Hepatocyte (in vitro differentiated cells): ENCODE data around the gene LRRC49.

Experiments
- EZH2 ChIP-seq: fragments of 200-600 bp; sonication (generic); IDR thresholded peaks from 2 replicates; pipeline ENCODE4 v1.6.1; 2016; ENCODE audit warnings: antibody characterized with exemption, mild to moderate bottlenecking, borderline replicate concordance
- EZH2phosphoT487 ChIP-seq: fragments of 200-600 bp; sonication (generic); IDR thresholded peaks from one replicate; pipeline ENCODE4 v1.6.1; 2018; ENCODE audit warnings: antibody characterized with exemption, mild to moderate bottlenecking, low read depth, moderate library complexity; ENCODE audit not compliant: unreplicated experiment, severe bottlenecking
- TF ChIP-seq, protein P1 (sequence below): fragments of 200-600 bp; sonication (generic); IDR thresholded peaks from 2 replicates; pipeline ENCODE4 v1.5.1; 2016; ENCODE audit warnings: antibody characterized with exemption, mild to moderate bottlenecking; ENCODE audit not compliant: poor library complexity

- TF ChIP-seq, protein P1, sequence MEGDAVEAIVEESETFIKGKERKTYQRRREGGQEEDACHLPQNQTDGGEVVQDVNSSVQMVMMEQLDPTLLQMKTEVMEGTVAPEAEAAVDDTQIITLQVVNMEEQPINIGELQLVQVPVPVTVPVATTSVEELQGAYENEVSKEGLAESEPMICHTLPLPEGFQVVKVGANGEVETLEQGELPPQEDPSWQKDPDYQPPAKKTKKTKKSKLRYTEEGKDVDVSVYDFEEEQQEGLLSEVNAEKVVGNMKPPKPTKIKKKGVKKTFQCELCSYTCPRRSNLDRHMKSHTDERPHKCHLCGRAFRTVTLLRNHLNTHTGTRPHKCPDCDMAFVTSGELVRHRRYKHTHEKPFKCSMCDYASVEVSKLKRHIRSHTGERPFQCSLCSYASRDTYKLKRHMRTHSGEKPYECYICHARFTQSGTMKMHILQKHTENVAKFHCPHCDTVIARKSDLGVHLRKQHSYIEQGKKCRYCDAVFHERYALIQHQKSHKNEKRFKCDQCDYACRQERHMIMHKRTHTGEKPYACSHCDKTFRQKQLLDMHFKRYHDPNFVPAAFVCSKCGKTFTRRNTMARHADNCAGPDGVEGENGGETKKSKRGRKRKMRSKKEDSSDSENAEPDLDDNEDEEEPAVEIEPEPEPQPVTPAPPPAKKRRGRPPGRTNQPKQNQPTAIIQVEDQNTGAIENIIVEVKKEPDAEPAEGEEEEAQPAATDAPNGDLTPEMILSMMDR = no peak
- TF ChIP-seq EZH2 (no peak), EZH2phosphoT487 (no peak)
These were observed 19.2 kb upstream of the LRRC49 start for GRCh38 chr15:70873232-70874054.
